ENCODE measurements around the gene TMEM204.

GRCh38 chr16:1567988-1568387, 34.5 kb downstream of the TMEM204 start:
- TF ChIP-seq, protein P1, sequence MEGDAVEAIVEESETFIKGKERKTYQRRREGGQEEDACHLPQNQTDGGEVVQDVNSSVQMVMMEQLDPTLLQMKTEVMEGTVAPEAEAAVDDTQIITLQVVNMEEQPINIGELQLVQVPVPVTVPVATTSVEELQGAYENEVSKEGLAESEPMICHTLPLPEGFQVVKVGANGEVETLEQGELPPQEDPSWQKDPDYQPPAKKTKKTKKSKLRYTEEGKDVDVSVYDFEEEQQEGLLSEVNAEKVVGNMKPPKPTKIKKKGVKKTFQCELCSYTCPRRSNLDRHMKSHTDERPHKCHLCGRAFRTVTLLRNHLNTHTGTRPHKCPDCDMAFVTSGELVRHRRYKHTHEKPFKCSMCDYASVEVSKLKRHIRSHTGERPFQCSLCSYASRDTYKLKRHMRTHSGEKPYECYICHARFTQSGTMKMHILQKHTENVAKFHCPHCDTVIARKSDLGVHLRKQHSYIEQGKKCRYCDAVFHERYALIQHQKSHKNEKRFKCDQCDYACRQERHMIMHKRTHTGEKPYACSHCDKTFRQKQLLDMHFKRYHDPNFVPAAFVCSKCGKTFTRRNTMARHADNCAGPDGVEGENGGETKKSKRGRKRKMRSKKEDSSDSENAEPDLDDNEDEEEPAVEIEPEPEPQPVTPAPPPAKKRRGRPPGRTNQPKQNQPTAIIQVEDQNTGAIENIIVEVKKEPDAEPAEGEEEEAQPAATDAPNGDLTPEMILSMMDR (IDR thresholded peaks at IDR 0.05 in 4 of 5, conservative IDR thresholded peaks at IDR 0.05 in 1 of 5): no peak
- no peak for TF ChIP-seq POLR2A (IDR thresholded peaks at IDR 0.05)
